ENCODE results near the gene FGD5. TPM values are rescaled to one million over a fixed set of nuclear protein-coding genes. Genes with fewer than 3 reads are reported as not detected.

Gene FGD5
- total and polyA plus RNA-seq, 2 experiments from 2014 or later = 7.4 to 12.2 TPM

GRCh38 chr3:14801668-14802380, 16.9 kb upstream of the FGD5 start:
- Mint-ChIP-seq H3K36me3 (ENCODE audit: low read depth) (no peaks in the 10 kb centered on the region), H3K27me3 (ENCODE audit: insufficient read depth, low read depth, poor library complexity) (peaks cover 4% of the 10 kb centered on the region), H3K4me3 (no peak overlapping the region), H3K4me1 (peaks cover 24% of the 10 kb centered on the region), H3K9me3 (no peaks in the 10 kb centered on the region; the same call in 2 of the 3 replicates), H3K27ac (no peak overlapping the region)
- H3K9me2 ChIP-seq (ENCODE audit: insufficient read depth) = no peaks in the 10 kb centered on the region
- H3K36me3 ChIP-seq (ENCODE audit: insufficient read depth) = no peaks in the 10 kb centered on the region
- no peak overlapping the region for H3K4me3 ChIP-seq
- no peak for ATAC-seq
- no peak overlapping the region for H3K4me2 ChIP-seq
- H3K79me2 ChIP-seq (replicated peaks; ENCODE audit: insufficient read depth) = no peaks in the 10 kb centered on the region
- peaks cover 3% of the 10 kb centered on the region for H3K4me1 ChIP-seq (ENCODE audit: insufficient read depth)
- H4K20me1 ChIP-seq (replicated peaks; ENCODE audit: insufficient read depth) = no peaks in the 10 kb centered on the region
- no peaks in the 10 kb centered on the region for H3F3A ChIP-seq (replicated peaks; ENCODE audit: low read depth)
- no peaks in the 10 kb centered on the region for H3K27me3 ChIP-seq (ENCODE audit: insufficient read depth)
- H3K27ac ChIP-seq (ENCODE audit: low read depth) = no peak overlapping the region
- TF ChIP-seq ETS1 (IDR thresholded peaks at IDR 0.05) = no peak
- TF ChIP-seq REST (IDR thresholded peaks at IDR 0.05; ENCODE audit: unreplicated experiment) = no peak
- no peak for TF ChIP-seq NANOG (IDR thresholded peaks at IDR 0.05; ENCODE audit: borderline replicate concordance)
- no peak for TF ChIP-seq POLR2AphosphoS5 (IDR thresholded peaks at IDR 0.05; ENCODE audit: low read depth)
- no peak for TF ChIP-seq STAT1 (IDR thresholded peaks at IDR 0.05; ENCODE audit: unreplicated experiment)
- TF ChIP-seq ZNF114 (CRISPR knock-in tag; IDR thresholded peaks at IDR 0.05) = no peak
- TF ChIP-seq CTCF (conservative IDR thresholded peaks at IDR 0.05; ENCODE audit: low read depth in 2 of 2) = no peak
- no peak for TF ChIP-seq CREB1 (CRISPR knock-in tag; IDR thresholded peaks at IDR 0.05; ENCODE audit: low read depth)
- no peak for TF ChIP-seq ZNF331 (CRISPR knock-in tag; IDR thresholded peaks at IDR 0.05; ENCODE audit: low read depth)
- no peak for TF ChIP-seq ZNF462 (CRISPR knock-in tag; IDR thresholded peaks at IDR 0.05)
- TF ChIP-seq JUNB (IDR thresholded peaks at IDR 0.05; ENCODE audit: unreplicated experiment) = no peak
- TF ChIP-seq EZH2phosphoT487 (IDR thresholded peaks at IDR 0.05; ENCODE audit: unreplicated experiment) = no peak
- TF ChIP-seq EZH2 (IDR thresholded peaks at IDR 0.05; ENCODE audit: low read depth, unreplicated experiment) = no peak
- DNase-seq (ENCODE audit: low spot score) = no peak
- H2AFZ ChIP-seq = no peak overlapping the region
